Measurements from ENCODE around the gene BPI.

The BPI gene

GRCh38 chr20:38331814-38332213, 27.9 kb downstream of the BPI start:
- H3K9ac ChIP-seq (ENCODE audit: low read length), result no peak overlapping the region
- H2AFZ ChIP-seq (ENCODE audit: low read depth, low read length, severe bottlenecking), result no peak overlapping the region
- H3K9me2 ChIP-seq (replicated peaks; ENCODE audit: insufficient read depth, low read length), result no peaks in the 10 kb centered on the region
- H3F3A ChIP-seq (ENCODE audit: insufficient read depth), result no peaks in the 10 kb centered on the region
- no peaks in the 10 kb centered on the region for H3K9me3 ChIP-seq (ENCODE audit: insufficient read depth, low read length)
- TF ChIP-seq CTCF (IDR thresholded peaks at IDR 0.05; ENCODE audit: insufficient read depth, low read length, poor library complexity, severe bottlenecking), result no peak
- no peak for TF ChIP-seq EZH2phosphoT487 (conservative IDR thresholded peaks at IDR 0.05; ENCODE audit: low read length)
- H3K27ac ChIP-seq (ENCODE audit: low read depth, low read length), result no peak overlapping the region
- H4K20me1 ChIP-seq (ENCODE audit: low read depth, low read length), result no peaks in the 10 kb centered on the region
- no peak overlapping the region for H3K4me2 ChIP-seq (ENCODE audit: low read depth, low read length, poor library complexity, severe bottlenecking)
- no peak overlapping the region for H3K4me3 ChIP-seq (ENCODE audit: insufficient read depth, low read length, poor library complexity, severe bottlenecking)
- H3K27me3 ChIP-seq (ENCODE audit: low read length), result no peaks in the 10 kb centered on the region
- no peaks in the 10 kb centered on the region for H3K36me3 ChIP-seq (ENCODE audit: low read length)
- H3K79me2 ChIP-seq (ENCODE audit: insufficient read depth, low read length), result no peaks in the 10 kb centered on the region

GRCh38 chr20:38334016-38334415, 30.1 kb downstream of the BPI start:
- Histone ChIP-seq H3K9ac (ENCODE audit: low read length) (no peak overlapping the region), H3K9me3 (ENCODE audit: insufficient read depth, low read length) (peaks cover 8% of the 10 kb centered on the region; the same call in 1 of the 2 replicates), H3K79me2 (ENCODE audit: insufficient read depth, low read length) (no peaks in the 10 kb centered on the region), H3K27ac (ENCODE audit: low read depth, low read length) (no peak overlapping the region), H3F3A (ENCODE audit: insufficient read depth) (no peaks in the 10 kb centered on the region), H3K36me3 (ENCODE audit: low read length) (no peaks in the 10 kb centered on the region), H3K27me3 (ENCODE audit: low read length) (no peaks in the 10 kb centered on the region), H3K4me2 (ENCODE audit: low read depth, low read length, poor library complexity, severe bottlenecking) (no peak overlapping the region), H2AFZ (ENCODE audit: low read depth, low read length, severe bottlenecking) (no peak overlapping the region), H3K9me2 (replicated peaks; ENCODE audit: insufficient read depth, low read length) (no peaks in the 10 kb centered on the region), H3K4me3 (ENCODE audit: insufficient read depth, low read length, poor library complexity, severe bottlenecking) (no peak overlapping the region), H4K20me1 (ENCODE audit: low read depth, low read length) (no peaks in the 10 kb centered on the region)
- TF ChIP-seq CTCF (IDR thresholded peaks at IDR 0.05; ENCODE audit: insufficient read depth, low read length, poor library complexity, severe bottlenecking) (no peak), EZH2phosphoT487 (conservative IDR thresholded peaks at IDR 0.05; ENCODE audit: low read length) (no peak)

GRCh38 chr20:38336726-38337125, 32.8 kb downstream of the BPI start:
- no peak overlapping the region for H3K27ac ChIP-seq (ENCODE audit: low read depth, low read length)
- no peaks in the 10 kb centered on the region for H3K79me2 ChIP-seq (ENCODE audit: insufficient read depth, low read length)
- H3F3A ChIP-seq (ENCODE audit: insufficient read depth), result no peaks in the 10 kb centered on the region
- no peak overlapping the region for H2AFZ ChIP-seq (ENCODE audit: low read depth, low read length, severe bottlenecking)
- H3K4me3 ChIP-seq (ENCODE audit: insufficient read depth, low read length, poor library complexity, severe bottlenecking), result no peak overlapping the region
- TF ChIP-seq CTCF (IDR thresholded peaks at IDR 0.05; ENCODE audit: insufficient read depth, low read length, poor library complexity, severe bottlenecking), result no peak
- TF ChIP-seq EZH2phosphoT487 (conservative IDR thresholded peaks at IDR 0.05; ENCODE audit: low read length), result no peak
- H3K4me2 ChIP-seq (ENCODE audit: low read depth, low read length, poor library complexity, severe bottlenecking), result no peak overlapping the region
- H3K9me3 ChIP-seq (ENCODE audit: insufficient read depth, low read length), result peaks cover 10% of the 10 kb centered on the region; the same call in 1 of the 2 replicates
- H3K9ac ChIP-seq (ENCODE audit: low read length), result no peak overlapping the region
- H3K36me3 ChIP-seq (ENCODE audit: low read length), result no peaks in the 10 kb centered on the region
- no peaks in the 10 kb centered on the region for H3K9me2 ChIP-seq (replicated peaks; ENCODE audit: insufficient read depth, low read length)
- H3K27me3 ChIP-seq (ENCODE audit: low read length), result no peaks in the 10 kb centered on the region
- no peaks in the 10 kb centered on the region for H4K20me1 ChIP-seq (ENCODE audit: low read depth, low read length)

Measured in SU-DHL-6 (cell line).